DMS79 treated with DMSO at 0.1 percent for 48 hours (cell line): Measurements from ENCODE around the gene ELFN1.

ENCODE experiments used
- DNase-seq: peaks from one replicate; lab custom pipeline; 2025; lab: John Stamatoyannopoulos, UW

ELFN1 gene

GRCh38 chr7:1677206-1678080 is 7.4 kb downstream of the ELFN1 start:
- no peak for DNase-seq

GRCh38 chr7:1678081-1678543 is 8.0 kb downstream of the ELFN1 start:
- no peak for DNase-seq

- DNase-seq: no peak
Observed at GRCh38 chr7:1678571-1679325, 8.7 kb downstream of the ELFN1 start.

- DNase-seq: no peak
Observed at GRCh38 chr7:1679326-1679965, 9.4 kb downstream of the ELFN1 start.

- DNase-seq: no peak
Observed at GRCh38 chr7:1679966-1680730, 10.1 kb downstream of the ELFN1 start.

GRCh38 chr7:1681581-1681980 is 11.5 kb downstream of the ELFN1 start:
- no peak for DNase-seq

GRCh38 chr7:1685000-1685624 is 15.0 kb downstream of the ELFN1 start:
- DNase-seq: no peak

- DNase-seq: no peak
Observed at GRCh38 chr7:1688542-1688941, 18.5 kb downstream of the ELFN1 start.

GRCh38 chr7:1689311-1689710 is 19.2 kb downstream of the ELFN1 start:
- DNase-seq: peak; percentile 53

GRCh38 chr7:1690359-1690958 is 20.4 kb downstream of the ELFN1 start:
- DNase-seq: no peak

GRCh38 chr7:1691096-1691495 is 21.0 kb downstream of the ELFN1 start:
- DNase-seq: no peak

- DNase-seq: no peak
Observed at GRCh38 chr7:1691601-1692514, 21.8 kb downstream of the ELFN1 start.

- no peak for DNase-seq
Observed at GRCh38 chr7:1692515-1693418, 22.7 kb downstream of the ELFN1 start.

GRCh38 chr7:1693419-1693990 is 23.4 kb downstream of the ELFN1 start:
- peak; percentile 32 for DNase-seq

GRCh38 chr7:1693991-1694524 is 24.0 kb downstream of the ELFN1 start:
- peak; percentile 8 for DNase-seq

GRCh38 chr7:1694611-1695511 is 24.8 kb downstream of the ELFN1 start:
- DNase-seq: no peak

GRCh38 chr7:1695800-1696454 is 25.9 kb downstream of the ELFN1 start:
- DNase-seq: no peak
